ENCODE measurements around the gene RPL18A. TPM values are rescaled to one million over a fixed set of nuclear protein-coding genes. Genes with fewer than 3 reads are reported as not detected.

The RPL18A gene
- total RNA-seq, 1 donor from 2014 or later: 975 TPM

- no peaks in the 10 kb centered on the region for H3K9me3 ChIP-seq (ENCODE audit: low read depth)
- H3K79me2 ChIP-seq (ENCODE audit: low read depth): no peaks in the 10 kb centered on the region
- peaks cover 39% of the 10 kb centered on the region for H3K27me3 ChIP-seq
- Mint-ChIP-seq H3K36me3 (no peaks in the 10 kb centered on the region), H3K27me3 (ENCODE audit: insufficient read depth, low read depth) (peaks cover 9% of the 10 kb centered on the region), H3K4me1 (peaks cover 15% of the 10 kb centered on the region), H3K9me3 (no peaks in the 10 kb centered on the region), H3K27ac (no peak overlapping the region), H3K4me3 (no peak overlapping the region)
- no peak overlapping the region for H2AFZ ChIP-seq (replicated peaks)
- DNase-seq (ENCODE audit: low spot score): no peak
- peaks cover 3% of the 10 kb centered on the region for H3K4me1 ChIP-seq
- no peak overlapping the region for H3K9ac ChIP-seq
- no peak overlapping the region for H3K4me2 ChIP-seq
- H3K27ac ChIP-seq: no peak overlapping the region
- no peaks in the 10 kb centered on the region for H4K20me1 ChIP-seq (ENCODE audit: low read depth)
- TF ChIP-seq CTCF (IDR thresholded peaks at IDR 0.05) (no peak), EZH2 (IDR thresholded peaks at IDR 0.05) (no peak), EZH2phosphoT487 (IDR thresholded peaks at IDR 0.05) (no peak)
- no peaks in the 10 kb centered on the region for H3K36me3 ChIP-seq
- H3F3A ChIP-seq (ENCODE audit: low read depth): peaks cover 14% of the 10 kb centered on the region
- H3K4me3 ChIP-seq: no peak overlapping the region
These were observed 13.6 kb upstream of the RPL18A start for GRCh38 chr19:17846146-17846545.

- no peak within 1 kb of the TSS for H3K4me3 ChIP-seq
- no peaks in the 10 kb centered on the region for H3K9me3 ChIP-seq (ENCODE audit: low read depth)
- H3K27me3 Mint-ChIP-seq (ENCODE audit: insufficient read depth, low read depth): peaks cover 11% of the 10 kb centered on the region
- no peaks in the 10 kb centered on the region for H3K79me2 ChIP-seq (ENCODE audit: low read depth)
- no peak within 1 kb of the TSS for H3K27ac ChIP-seq
- H3K9me3 Mint-ChIP-seq: peaks cover 4% of the 10 kb centered on the region
- peak within 1 kb of the TSS; percentile 60 for H3K27ac Mint-ChIP-seq
- no peaks in the 10 kb centered on the region for H3K36me3 Mint-ChIP-seq
- H4K20me1 ChIP-seq (ENCODE audit: low read depth): no peaks in the 10 kb centered on the region
- H3F3A ChIP-seq (ENCODE audit: low read depth): peaks cover 14% of the 10 kb centered on the region
- no peak for TF ChIP-seq EZH2phosphoT487 (IDR thresholded peaks at IDR 0.05)
- peaks cover 14% of the 10 kb centered on the region for H3K4me1 Mint-ChIP-seq
- H2AFZ ChIP-seq (replicated peaks): no peak within 1 kb of the TSS
- DNase-seq (ENCODE audit: low spot score): peak; percentile 94
- H3K4me1 ChIP-seq: no peaks in the 10 kb centered on the region
- H3K27me3 ChIP-seq: peaks cover 23% of the 10 kb centered on the region
- H3K4me2 ChIP-seq: peak within 1 kb of the TSS; percentile 56
- H3K36me3 ChIP-seq: no peaks in the 10 kb centered on the region
- H3K9ac ChIP-seq: no peak within 1 kb of the TSS
- peak within 1 kb of the TSS; percentile 69 for H3K4me3 Mint-ChIP-seq
These were observed 12.0 kb upstream of the RPL18A start, which contains the start of gene JAK3 for GRCh38 chr19:17847538-17848366. Gene JAK3 (minus strand): TSS chr19:17847982. CDS start chr19:17844417, 3,565 bp downstream.

- H3K27me3 Mint-ChIP-seq (ENCODE audit: insufficient read depth, low read depth): peaks cover 8% of the 10 kb centered on the region
- Histone ChIP-seq H3K36me3 (no peaks in the 10 kb centered on the region), H4K20me1 (ENCODE audit: low read depth) (no peaks in the 10 kb centered on the region), H3K9me3 (ENCODE audit: low read depth) (no peaks in the 10 kb centered on the region), H3K79me2 (ENCODE audit: low read depth) (no peaks in the 10 kb centered on the region), H3F3A (ENCODE audit: low read depth) (peaks cover 14% of the 10 kb centered on the region), H3K4me3 (no peak overlapping the region), H3K9ac (no peak overlapping the region), H3K27ac (no peak overlapping the region), H3K4me2 (no peak overlapping the region), H3K27me3 (peaks cover 13% of the 10 kb centered on the region), H2AFZ (replicated peaks) (no peak overlapping the region), H3K4me1 (no peaks in the 10 kb centered on the region)
- peaks cover 4% of the 10 kb centered on the region for H3K9me3 Mint-ChIP-seq
- no peaks in the 10 kb centered on the region for H3K36me3 Mint-ChIP-seq
- TF ChIP-seq CTCF (IDR thresholded peaks at IDR 0.05) (no peak), EZH2phosphoT487 (IDR thresholded peaks at IDR 0.05) (no peak), EZH2 (IDR thresholded peaks at IDR 0.05) (no peak)
- H3K4me1 Mint-ChIP-seq: peaks cover 14% of the 10 kb centered on the region
- DNase-seq (ENCODE audit: low spot score): peak; percentile 5
- H3K4me3 Mint-ChIP-seq: no peak overlapping the region
- peak overlapping the region; percentile 59 for H3K27ac Mint-ChIP-seq
These were observed 11.0 kb upstream of the RPL18A start for GRCh38 chr19:17848595-17849292.

Data from neural progenitor cell (in vitro differentiated cells).